ENCODE results near the gene ZNF536.

ZNF536 gene

GRCh38 chr19:30543243-30543945 lies 171.2 kb downstream of the ZNF536 start:
- no peak for DNase-seq

GRCh38 chr19:30545752-30546151 lies 173.6 kb downstream of the ZNF536 start:
- no peak for DNase-seq

DNA sequence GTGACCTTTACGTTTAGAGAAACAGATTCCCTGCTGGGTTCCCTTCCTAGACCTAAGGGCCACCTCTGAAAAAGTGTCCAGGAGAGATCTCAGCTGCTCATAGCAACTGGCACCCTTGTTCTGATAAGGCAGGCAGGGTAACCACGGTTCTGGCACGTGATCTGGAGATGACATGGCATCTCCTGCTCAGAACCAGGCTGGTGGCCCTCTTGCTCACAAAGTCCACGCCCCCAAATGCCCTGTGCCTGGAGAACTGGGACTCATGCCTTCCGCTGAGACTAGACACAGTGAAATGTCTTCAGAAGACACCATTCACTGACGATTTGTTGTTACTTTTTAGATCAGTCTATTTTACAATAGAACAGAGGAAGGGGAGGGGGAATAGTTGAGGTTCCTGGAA lies 174.1 kb downstream of the ZNF536 start:
- no peak for DNase-seq

GRCh38 chr19:30547246-30547645 lies 175.1 kb downstream of the ZNF536 start:
- no peak for DNase-seq

- no peak for DNase-seq
Observed at GRCh38 chr19:30549151-30549550, 177.0 kb downstream of the ZNF536 start.

DNA sequence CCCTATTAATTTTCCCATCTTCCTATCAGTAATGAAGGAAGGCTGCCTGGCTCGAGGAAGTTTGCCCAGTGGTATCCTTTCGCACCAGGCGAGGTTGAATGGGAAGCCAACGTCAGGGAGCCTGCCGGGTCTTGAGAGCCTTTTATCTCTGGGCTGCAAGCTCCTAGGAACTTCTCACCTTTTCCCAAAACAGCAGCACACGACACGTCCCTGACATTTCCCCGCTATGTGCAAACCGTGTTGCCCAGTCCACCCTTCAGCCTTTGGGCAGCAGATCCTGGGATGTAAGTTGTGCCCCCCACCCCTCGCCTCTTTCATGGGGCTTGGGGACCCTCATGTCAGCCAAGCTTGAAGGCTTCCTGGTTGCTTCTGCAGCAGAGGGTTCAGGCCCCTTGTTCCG lies 179.1 kb downstream of the ZNF536 start:
- no peak for DNase-seq

- no peak for DNase-seq
Observed at GRCh38 chr19:30552593-30552992, 180.4 kb downstream of the ZNF536 start.

DNA sequence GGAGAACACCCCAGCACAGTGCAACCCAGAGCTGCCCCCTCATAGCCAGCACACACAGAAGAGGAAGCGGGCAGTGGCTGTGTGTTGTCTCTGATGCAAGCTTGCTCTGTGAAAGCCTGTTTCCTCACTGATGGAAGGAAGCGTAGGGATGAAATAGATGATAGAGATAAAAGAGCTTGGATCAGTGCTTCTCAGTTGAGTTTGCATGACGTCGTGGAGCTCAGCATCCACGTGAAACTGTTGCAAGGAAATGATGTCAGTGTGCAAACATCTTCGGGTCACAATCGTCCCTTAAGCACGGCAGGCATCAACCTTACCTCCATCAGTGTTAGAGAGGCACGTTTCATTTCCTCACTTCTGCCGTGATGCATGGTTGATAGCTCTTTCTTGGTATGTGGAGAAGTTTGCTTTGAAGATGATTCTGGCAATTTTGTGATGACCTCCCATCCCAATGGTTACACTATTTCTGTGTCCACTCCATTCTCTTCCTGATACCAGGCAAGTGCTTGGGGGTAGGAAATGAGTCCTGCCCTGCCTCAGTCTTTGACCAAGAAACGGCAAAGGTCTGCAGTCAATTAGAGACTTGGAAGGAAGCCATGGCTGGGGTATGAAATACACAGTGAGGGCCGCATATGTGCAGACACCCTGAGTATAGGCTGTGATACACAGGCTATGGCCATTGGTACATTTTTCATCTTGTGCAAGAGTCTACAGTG lies 183.0 kb downstream of the ZNF536 start:
- DNase-seq: no peak

GRCh38 chr19:30555791-30556110 lies 183.6 kb downstream of the ZNF536 start:
- DNase-seq: no peak

DNA sequence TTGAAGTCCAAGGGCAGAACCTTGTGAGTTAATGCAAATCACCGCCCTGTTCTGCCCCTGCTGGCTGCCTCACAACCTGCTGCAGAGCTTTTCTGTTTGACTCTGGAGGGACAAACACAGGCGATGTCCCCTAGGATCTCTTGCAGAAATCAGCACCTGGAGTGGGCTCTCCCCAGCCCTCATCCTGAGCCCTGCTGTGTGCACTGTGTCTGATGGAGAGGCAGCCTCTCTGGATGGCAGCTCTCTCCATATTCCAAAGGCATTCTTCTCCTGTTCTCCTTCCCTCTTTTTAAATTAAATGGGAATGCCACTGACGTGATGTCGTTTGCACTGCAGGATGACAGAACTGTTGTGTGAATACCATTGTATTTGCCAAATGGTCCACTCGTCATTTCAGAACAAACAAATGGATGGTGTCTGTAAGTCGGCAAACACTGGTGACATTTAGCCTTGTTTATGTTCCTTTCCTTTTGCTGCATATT lies 184.1 kb downstream of the ZNF536 start:
- no peak for DNase-seq

DNA sequence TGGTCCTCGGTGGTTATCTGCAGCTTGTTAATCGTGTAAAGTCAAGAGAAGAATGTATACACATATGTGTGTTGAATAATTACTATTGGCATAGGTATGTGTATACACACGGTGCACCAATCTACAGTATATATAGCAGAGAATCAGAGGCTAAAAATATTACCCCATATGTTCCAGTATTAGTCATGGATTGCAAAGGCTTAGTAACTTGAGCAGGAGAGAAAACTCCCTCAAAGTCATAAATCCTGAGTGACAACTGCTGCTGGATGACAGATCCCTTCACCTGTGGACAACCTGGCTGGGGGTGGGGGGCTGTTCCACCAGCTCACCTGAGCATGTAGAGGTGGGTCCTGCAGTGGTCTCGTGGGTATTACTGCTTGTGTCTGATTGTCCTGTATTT lies 185.0 kb downstream of the ZNF536 start:
- no peak for DNase-seq

DNA sequence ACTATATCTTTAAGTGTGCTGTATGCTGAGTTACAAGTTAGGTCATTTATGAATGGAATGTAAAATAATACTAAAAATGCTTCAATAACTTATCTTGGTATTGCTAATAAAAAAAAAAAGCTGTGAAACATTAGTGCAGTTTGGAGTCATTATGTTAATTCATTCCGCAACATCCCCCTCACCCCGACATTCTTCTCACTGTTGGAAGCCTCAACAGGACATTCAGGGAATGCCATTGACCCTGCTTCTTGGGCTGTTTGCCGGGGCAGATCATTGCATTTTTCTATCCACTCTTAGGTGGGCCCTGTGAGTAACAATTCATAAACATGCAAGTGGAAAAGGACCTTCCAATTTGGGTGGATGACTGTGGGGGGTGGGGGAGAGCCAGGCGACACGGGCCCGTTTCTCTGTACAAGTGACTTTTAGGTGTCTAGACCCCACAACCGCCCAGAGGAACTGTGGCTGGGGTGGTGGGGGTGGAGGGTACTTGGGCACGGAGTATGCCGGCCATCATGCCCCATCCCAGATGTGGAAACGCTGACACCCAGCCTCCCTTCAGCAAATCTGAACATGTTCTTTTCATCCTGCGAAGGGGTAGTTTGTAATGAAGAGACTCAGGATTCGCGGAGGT lies 185.9 kb downstream of the ZNF536 start:
- DNase-seq: no peak

DNA sequence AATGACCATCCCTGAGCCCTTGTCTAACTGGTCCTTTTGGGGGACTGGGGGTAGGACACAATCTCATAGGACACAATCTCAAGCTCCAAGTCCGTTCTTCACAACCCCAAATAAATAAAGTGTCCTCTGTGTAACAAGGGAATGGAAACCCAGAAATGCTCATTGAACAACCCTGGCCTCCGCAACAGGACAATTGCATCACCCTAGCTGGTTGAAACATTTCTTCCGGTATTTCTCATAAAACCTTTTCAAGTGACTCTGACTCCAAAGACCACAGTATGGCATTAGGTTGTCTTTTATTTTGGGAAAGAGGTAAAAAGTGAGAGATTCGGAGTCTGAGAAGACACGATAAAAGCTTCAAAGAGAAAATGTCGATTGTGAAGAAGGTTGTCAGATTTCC lies 186.6 kb downstream of the ZNF536 start:
- DNase-seq: no peak

- DNase-seq: no peak
Observed at GRCh38 chr19:30559446-30559845, 187.3 kb downstream of the ZNF536 start.

GRCh38 chr19:30562981-30563380 lies 190.8 kb downstream of the ZNF536 start:
- DNase-seq: no peak

DNA sequence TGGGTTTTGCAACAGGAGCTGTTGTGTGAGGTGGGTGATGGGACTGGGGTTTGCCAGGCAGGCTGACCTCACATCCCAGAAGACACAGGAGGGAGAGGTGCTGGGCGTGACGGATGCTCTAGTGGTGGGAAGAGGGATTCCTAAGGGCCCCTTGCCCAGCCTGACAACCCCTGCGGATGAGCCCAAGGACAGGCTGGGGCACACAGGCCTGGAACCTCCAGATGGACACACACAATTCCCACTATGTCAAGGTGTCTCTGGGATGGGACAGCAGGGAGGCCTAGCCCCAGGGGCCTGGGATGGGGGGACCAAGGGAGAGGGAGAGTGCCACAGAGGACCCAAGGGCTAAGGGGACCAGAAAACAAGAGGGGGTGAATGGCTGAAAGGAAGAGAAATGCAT lies 191.5 kb downstream of the ZNF536 start:
- no peak for DNase-seq

DNA sequence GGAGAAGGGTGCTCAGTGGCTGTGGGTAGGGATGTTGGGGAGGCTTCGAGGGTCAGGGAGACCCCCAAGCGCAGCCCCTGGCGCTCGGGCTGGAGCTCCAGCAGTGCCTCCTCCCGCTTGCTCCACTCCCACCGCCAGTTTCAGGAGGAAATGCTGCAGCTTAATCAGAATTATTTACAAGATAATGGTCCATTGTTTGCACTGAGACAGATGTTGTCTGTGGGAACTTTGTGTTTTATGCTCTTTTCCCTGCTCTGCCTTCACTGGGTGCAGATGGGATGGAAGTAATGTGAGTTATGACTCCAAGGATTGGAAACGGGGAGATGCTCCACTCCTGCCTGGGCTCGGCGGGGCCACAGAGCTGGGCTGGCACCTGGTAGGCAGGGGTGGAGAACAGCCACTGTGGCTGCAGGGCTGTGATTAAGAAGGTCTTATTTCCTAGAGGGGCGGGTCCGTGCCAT lies 192.4 kb downstream of the ZNF536 start:
- no peak for DNase-seq

- no peak for DNase-seq
Observed at GRCh38 chr19:30565636-30566035, 193.5 kb downstream of the ZNF536 start.

DNA sequence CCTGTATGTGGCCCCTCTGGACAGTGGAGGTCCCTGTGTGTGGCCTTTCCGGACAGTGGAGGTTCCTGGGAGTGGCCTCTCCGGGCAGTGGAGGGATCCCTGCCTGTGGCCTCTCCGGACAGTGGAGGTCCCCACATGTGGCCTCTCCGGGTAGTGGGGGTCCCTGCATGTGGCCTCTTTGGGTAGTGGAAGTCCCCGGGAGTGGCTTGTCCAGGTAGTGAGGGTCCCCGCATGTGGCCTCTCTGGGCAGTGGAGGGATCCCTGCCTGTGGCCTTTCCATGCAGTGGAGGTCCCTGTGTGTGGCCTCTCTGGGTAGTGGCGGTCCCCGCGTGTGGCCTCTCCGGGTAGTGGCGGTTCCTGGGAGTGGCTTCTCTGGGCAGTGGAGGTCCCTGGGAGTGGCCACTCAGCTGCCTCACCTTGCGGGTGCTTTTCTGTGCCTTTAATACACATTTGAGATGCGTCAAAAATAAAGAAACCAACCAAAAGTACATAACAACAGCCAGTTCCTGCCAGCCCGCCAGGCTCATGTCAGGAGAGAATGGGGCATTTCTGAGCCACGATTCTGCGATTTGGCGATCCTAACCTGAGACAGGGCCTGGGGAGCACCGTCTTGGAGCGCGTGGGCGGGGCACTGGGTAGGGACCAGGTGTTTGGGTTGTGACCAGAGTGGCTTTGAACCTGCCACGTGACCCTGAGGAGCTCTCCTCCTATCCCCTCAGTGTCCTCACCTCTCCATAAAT lies 194.7 kb downstream of the ZNF536 start:
- DNase-seq: no peak

DNA sequence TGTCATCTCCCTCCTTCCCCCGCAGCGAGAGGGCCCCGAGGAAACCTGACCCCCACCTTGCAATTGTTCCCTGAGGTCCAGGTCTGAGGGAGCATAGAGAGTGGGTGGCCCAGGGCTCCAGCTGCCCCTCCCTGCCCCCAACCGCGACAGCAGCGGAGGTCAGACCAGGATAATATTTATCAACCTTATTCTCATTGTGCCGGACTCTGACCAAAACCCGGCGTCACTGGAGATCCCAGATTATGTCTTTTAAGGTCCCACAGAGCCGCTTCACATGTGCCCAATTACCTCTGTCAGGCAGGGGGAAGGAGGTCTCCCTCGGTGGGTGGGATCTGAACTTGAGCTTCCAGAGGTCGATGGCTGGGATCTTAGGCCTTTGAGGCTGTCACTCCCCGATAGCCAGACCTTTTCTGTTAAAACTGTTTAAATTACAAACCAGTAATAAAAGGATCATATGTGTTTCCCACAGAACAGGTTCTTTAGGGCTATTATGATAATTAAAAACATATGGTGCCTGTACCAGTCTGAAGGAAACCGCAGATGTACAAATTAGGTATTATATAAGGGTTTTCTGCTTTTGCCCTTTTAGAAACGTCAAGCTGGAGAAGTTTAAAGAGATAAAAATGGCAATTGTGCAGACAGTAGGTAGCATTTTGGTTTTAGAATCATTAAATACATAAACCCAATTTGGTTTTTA lies 195.5 kb downstream of the ZNF536 start:
- DNase-seq: no peak

- DNase-seq: no peak
Observed at GRCh38 chr19:30570194-30570593, 198.0 kb downstream of the ZNF536 start.

GRCh38 chr19:30577551-30578105 lies 205.4 kb downstream of the ZNF536 start:
- no peak for DNase-seq
